IPS-15b (cell line): ENCODE results near the gene NNT.

Experiments
- H3K27me3 ChIP-seq: one replicate; pipeline ENCODE4 v1.6.1; 2013; ENCODE audit warnings: low read length; ENCODE audit not compliant: control insufficient read depth, insufficient read depth
- H3K36me3 ChIP-seq: one replicate; pipeline ENCODE4 v1.6.1; 2013; ENCODE audit warnings: low read length; ENCODE audit not compliant: control insufficient read depth, insufficient read depth
- H3K4me1 ChIP-seq: one replicate; pipeline ENCODE4 v1.6.1; 2013; ENCODE audit warnings: mild to moderate bottlenecking, low read length; ENCODE audit not compliant: control insufficient read depth, insufficient read depth
- H3K4me3 ChIP-seq: one replicate; pipeline ENCODE4 v1.5.1; 2013; ENCODE audit warnings: low read depth, low read length
- H3K9ac ChIP-seq: one replicate; pipeline ENCODE4 v1.6.1; 2013; ENCODE audit warnings: low read depth, mild to moderate bottlenecking, low read length
- H3K9me3 ChIP-seq: one replicate; pipeline ENCODE4 v1.6.1; 2013; ENCODE audit warnings: mild to moderate bottlenecking, low read length; ENCODE audit not compliant: control insufficient read depth, insufficient read depth

Gene NNT

DNA sequence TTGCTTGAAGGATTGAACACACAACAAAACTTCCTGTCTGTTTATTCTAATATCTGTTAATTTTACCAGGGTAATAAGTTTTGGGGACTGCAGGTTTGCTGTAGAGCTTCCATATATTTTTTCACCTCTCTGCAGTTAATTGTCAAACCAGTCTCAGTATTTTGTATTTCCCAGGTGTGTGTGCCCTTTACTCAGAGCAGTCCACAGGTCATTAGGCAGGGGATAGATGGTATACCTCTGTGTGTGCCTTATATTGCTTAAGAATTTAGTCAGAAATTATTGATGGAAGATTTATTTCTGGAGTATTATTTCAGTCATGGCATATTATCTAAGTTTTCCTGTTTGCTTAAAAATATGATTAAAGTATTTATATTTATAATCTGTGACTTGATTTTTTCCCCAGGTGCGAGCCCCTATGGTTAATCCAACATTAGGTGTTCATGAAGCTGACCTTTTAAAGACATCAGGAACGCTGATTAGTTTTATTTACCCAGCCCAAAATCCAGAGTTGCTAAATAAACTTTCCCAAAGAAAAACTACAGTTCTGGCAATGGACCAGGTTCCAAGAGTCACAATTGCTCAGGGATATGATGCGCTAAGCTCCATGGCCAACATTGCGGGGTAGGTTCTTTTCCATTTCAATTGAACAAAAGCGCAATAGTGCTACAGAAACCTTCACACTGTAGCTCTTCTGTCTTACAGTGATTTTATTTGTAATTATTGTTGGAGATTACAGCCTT, 12.6 kb downstream of the NNT start:
- H3K9me3 ChIP-seq: no peaks in the 10 kb centered on the region
- no peaks in the 10 kb centered on the region for H3K4me1 ChIP-seq
- no peak overlapping the region for H3K4me3 ChIP-seq
- H3K36me3 ChIP-seq: peaks cover 4% of the 10 kb centered on the region
- no peaks in the 10 kb centered on the region for H3K27me3 ChIP-seq
- H3K9ac ChIP-seq: no peak overlapping the region

- no peaks in the 10 kb centered on the region for H3K9me3 ChIP-seq
- no peak overlapping the region for H3K9ac ChIP-seq
- H3K36me3 ChIP-seq: no peaks in the 10 kb centered on the region
- H3K4me1 ChIP-seq: no peaks in the 10 kb centered on the region
- no peak overlapping the region for H3K4me3 ChIP-seq
- no peaks in the 10 kb centered on the region for H3K27me3 ChIP-seq
These were observed 13.6 kb downstream of the NNT start for GRCh38 chr5:43616535-43616934.

DNA sequence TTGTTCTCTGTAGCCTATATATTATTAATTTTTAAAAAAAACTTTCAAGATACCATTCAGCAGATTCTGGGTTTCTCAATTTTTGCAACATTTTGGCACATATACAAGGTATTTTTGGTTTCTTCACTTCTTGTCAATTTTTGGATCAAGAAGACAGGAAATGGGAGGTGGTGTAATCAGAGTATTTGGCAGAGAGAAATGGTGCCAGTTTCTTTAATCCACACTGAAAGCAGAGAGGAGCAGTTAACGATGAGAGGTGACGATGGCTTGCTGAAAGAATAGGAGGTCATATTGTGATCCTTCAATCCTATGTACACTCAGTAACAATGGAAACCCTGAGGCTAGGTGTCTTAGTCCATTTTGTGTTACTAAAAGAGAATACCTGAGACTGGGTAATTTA, 16.4 kb downstream of the NNT start:
- no peak overlapping the region for H3K4me3 ChIP-seq
- H3K36me3 ChIP-seq: no peaks in the 10 kb centered on the region
- H3K27me3 ChIP-seq: no peaks in the 10 kb centered on the region
- no peaks in the 10 kb centered on the region for H3K4me1 ChIP-seq
- no peak overlapping the region for H3K9ac ChIP-seq
- H3K9me3 ChIP-seq: no peaks in the 10 kb centered on the region

- Histone ChIP-seq H3K4me3 (no peak overlapping the region), H3K4me1 (no peaks in the 10 kb centered on the region), H3K9me3 (no peaks in the 10 kb centered on the region), H3K36me3 (no peaks in the 10 kb centered on the region), H3K9ac (no peak overlapping the region), H3K27me3 (no peaks in the 10 kb centered on the region)
These were observed 16.9 kb downstream of the NNT start for GRCh38 chr5:43619911-43620310.

- no peak overlapping the region for H3K9ac ChIP-seq
- no peaks in the 10 kb centered on the region for H3K36me3 ChIP-seq
- H3K4me3 ChIP-seq: no peak overlapping the region
- no peaks in the 10 kb centered on the region for H3K9me3 ChIP-seq
- H3K27me3 ChIP-seq: no peaks in the 10 kb centered on the region
- H3K4me1 ChIP-seq: no peaks in the 10 kb centered on the region
These were observed 18.0 kb downstream of the NNT start for GRCh38 chr5:43620944-43621505.

DNA sequence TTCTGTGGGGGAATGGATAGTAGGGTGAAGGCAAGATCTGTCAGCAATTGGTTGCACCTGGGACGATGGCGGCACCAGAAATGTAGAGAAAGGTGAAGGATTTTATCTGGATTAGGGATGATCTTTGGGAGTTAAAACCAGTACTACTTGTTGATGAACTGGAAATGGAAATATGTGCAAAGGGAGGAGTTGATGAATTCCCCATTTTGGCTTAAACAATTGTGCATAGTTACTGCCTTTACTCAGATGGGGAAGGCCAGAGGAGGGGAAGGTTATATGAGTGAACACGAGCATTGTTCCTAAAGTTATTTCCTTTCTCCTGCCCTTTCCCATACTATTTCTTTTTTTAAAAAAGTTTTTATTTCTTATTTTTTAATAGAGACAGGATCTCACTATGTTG, 19.1 kb downstream of the NNT start:
- no peaks in the 10 kb centered on the region for H3K9me3 ChIP-seq
- no peaks in the 10 kb centered on the region for H3K4me1 ChIP-seq
- H3K36me3 ChIP-seq: no peaks in the 10 kb centered on the region
- H3K4me3 ChIP-seq: no peak overlapping the region
- no peaks in the 10 kb centered on the region for H3K27me3 ChIP-seq
- no peak overlapping the region for H3K9ac ChIP-seq

DNA sequence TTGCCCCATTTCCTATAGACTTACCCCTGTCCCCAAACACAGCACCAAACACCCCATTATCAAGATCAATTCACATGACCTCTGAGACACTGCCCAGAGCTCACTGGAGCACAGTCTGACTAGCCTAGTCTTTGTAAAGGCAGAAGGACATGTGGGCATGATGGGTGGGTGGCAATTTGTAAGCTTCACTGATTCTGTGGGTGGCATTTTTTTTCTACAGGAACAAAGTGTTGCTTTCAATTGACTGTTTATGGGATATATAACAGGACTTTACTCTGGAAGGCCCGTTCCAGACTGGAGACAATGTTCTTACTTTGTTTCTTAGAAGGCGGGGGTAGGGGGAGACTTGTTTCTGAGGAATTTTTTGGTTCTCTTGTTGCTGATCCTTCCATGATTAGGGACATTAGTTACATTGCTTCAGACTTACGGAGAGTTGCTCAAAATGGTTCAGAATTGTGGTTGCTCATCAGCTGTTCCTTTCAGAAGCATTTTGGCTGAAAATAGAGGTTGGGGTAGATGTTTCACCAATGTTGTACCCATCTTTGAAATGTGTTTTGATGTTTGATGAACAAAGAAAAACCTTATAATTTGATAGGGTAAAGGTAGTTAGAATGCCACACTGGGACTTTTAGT, 20.2 kb downstream of the NNT start:
- H3K36me3 ChIP-seq: no peaks in the 10 kb centered on the region
- H3K4me3 ChIP-seq: no peak overlapping the region

GRCh38 chr5:43627028-43627427, 24.0 kb downstream of the NNT start:
- Histone ChIP-seq H3K4me1 (peaks cover 4% of the 10 kb centered on the region), H3K4me3 (no peak overlapping the region), H3K9ac (no peak overlapping the region), H3K9me3 (no peaks in the 10 kb centered on the region), H3K36me3 (no peaks in the 10 kb centered on the region), H3K27me3 (no peaks in the 10 kb centered on the region)

More for the DNA sequence above, 20.2 kb downstream of the NNT start:
- H3K27me3 ChIP-seq: no peaks in the 10 kb centered on the region
- no peaks in the 10 kb centered on the region for H3K4me1 ChIP-seq
- no peaks in the 10 kb centered on the region for H3K9me3 ChIP-seq
- H3K9ac ChIP-seq: no peak overlapping the region

DNA sequence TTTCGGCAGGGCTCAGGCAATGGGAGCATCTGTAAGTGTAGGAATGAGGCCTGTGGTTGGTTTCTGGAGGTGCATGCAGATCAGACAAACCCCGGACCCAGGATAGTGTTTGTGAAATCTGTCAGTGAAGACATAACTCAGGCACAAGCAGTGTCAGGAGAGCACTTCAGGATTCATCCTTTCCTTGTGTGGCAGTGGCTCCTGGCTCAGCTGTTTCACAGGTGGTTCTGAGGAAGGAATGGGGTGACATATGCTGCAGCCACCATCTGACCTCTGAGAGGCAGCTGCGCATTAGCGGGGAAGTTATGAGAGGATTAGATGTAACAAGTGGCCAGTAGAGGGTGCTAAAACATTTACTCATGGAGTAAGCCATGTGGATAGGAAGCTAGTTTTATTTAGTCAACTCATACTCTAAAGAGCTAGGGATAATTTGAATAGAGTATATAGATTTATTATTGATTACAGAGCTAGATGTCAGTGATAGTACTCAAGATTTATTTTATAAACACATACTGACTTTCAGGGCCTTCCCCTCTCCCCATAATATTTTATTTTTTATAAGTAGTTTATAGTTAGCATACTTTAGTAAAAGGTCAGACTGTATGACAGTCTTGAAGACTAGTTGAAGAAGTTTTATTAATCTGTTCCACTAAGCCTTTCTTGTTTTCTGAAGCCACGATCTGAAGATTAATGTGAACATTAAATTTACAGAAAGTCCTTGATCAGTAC, 28.4 kb downstream of the NNT start:
- no peaks in the 10 kb centered on the region for H3K9me3 ChIP-seq
- no peaks in the 10 kb centered on the region for H3K27me3 ChIP-seq
- no peak overlapping the region for H3K4me3 ChIP-seq
- H3K4me1 ChIP-seq: peaks cover 4% of the 10 kb centered on the region
- H3K9ac ChIP-seq: no peak overlapping the region
- H3K36me3 ChIP-seq: no peaks in the 10 kb centered on the region

- Histone ChIP-seq H3K4me1 (peaks cover 4% of the 10 kb centered on the region), H3K9me3 (no peaks in the 10 kb centered on the region), H3K27me3 (no peaks in the 10 kb centered on the region), H3K4me3 (no peak overlapping the region), H3K36me3 (no peaks in the 10 kb centered on the region), H3K9ac (no peak overlapping the region)
These were observed 31.6 kb downstream of the NNT start for GRCh38 chr5:43634621-43635020.

GRCh38 chr5:43635374-43635773, 32.4 kb downstream of the NNT start:
- Histone ChIP-seq H3K27me3 (no peaks in the 10 kb centered on the region), H3K9ac (no peak overlapping the region), H3K36me3 (no peaks in the 10 kb centered on the region), H3K4me3 (no peak overlapping the region), H3K9me3 (no peaks in the 10 kb centered on the region), H3K4me1 (peaks cover 6% of the 10 kb centered on the region)
